NCI-H2107 treated with DMSO at 0.1 percent for 48 hours (cell line): ENCODE measurements around the gene ADAMTSL5.
"Not testable (repeated sequence)": the region's sequence is repeated elsewhere in the genome, so short reads cannot be mapped to it uniquely, and the experiment has no call there.

Source experiments
- DNase-seq: peaks from one replicate; lab custom pipeline; 2025; ENCODE audit not compliant: unreplicated experiment; lab: John Stamatoyannopoulos, UW

The ADAMTSL5 gene, protein sequence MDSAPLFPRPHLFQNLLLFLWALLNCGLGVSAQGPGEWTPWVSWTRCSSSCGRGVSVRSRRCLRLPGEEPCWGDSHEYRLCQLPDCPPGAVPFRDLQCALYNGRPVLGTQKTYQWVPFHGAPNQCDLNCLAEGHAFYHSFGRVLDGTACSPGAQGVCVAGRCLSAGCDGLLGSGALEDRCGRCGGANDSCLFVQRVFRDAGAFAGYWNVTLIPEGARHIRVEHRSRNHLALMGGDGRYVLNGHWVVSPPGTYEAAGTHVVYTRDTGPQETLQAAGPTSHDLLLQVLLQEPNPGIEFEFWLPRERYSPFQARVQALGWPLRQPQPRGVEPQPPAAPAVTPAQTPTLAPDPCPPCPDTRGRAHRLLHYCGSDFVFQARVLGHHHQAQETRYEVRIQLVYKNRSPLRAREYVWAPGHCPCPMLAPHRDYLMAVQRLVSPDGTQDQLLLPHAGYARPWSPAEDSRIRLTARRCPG

DNA sequence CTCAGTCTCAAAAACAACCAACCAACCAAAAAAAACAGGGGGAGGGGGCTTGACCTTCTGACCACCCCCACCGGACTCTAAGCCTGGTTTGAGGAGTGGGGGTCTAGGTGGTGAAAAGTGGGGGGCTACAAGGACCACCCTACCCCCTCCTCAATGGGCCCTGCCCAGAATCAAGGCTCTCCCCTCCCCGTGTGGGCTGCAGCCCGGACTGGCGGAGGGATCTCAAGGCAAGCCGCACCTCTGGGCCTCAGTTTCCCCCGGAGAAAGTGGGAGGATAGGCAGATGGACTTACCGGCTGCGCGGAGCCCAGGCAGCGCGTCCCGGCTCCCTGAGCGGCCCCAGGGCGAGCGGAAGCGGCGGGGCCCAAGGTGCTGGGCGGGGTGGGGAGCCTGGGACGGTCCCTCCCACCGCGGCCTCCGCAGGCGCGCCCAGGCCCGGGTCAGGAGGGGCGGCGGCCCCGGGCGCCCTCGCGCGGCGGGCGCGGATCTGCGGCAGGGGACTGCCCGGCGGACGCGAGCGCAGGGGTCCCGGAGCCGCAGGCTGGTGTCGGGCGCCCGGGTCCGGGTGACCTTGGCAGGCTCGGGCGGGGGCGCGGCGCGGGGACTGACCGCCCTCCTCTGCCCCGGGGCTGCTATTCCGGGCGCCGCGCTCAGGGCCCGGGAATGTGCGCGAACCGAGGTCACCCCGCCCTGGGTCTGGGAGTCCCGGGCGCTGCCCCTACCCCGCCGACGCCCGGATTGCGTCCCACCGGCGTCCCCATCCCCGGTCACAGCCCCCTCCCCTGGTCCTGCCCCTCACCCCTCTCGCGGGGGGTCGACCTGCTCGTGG, at the start of gene ADAMTSL5:
TSS of gene ADAMTSL5 (minus strand) at position 349 of the 828 bp plus-strand sequence. CDS start 2,076 bp downstream, outside the sequence.
- no peak for DNase-seq

DNA sequence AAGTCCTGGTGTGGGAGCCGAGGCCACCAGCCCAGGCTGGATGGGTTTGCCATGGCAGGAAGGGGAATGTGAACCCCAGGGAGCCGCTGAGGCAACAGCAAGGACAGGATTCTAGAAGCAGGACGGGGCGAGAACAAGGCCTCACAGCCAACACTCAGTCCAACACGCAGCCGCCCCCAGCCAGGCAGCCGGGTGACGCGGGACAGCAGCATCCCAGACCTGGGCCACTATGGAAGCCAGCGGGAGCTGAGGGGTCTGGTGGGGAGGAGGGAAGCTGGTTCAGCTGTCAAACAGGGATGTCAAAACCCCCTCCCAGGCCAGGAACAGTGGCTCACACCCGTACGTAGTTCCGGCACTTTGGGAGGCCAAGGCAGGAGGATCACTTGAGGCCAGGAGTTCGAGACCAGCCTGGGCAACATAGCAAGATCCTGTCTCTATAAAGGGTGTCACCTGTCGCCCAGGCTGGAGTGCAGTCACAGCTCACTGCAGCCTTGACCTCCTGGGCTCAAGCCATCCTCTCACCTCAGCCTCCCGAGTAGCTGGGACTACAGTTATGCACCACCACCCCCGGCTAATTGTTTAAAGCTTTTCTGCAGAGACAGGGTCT, 48.5 kb upstream of the ADAMTSL5 start:
- no peak for DNase-seq

DNA sequence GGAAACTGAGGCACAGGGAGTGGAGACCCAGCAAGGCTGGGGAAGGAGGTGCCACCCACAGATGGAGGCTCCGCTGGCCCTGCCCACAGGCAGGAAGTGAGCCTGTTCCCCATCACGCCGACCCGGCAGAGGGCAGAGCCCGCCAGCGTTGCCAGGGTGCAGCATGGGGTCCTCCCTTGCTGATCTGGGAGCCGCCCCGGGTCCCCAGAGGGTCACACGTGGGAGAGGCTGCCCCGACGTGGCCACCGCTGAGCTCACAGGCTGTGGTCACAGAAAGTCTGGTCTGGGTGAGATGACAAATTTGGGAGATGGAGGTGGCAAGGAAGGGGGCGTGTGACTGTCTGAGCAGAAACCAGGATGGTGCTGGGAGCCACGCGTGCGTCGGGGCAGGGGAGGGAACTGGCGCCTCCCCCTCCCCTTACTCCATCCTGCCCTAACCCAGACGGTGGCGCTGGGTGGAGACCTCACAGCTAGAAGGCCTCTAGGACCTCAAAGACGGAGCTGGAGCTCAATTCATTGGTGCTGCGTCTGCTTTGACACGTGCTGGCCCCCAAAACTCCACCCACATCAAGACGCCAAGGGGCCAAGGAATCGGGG, 47.6 kb upstream of the ADAMTSL5 start:
- no peak for DNase-seq

DNA sequence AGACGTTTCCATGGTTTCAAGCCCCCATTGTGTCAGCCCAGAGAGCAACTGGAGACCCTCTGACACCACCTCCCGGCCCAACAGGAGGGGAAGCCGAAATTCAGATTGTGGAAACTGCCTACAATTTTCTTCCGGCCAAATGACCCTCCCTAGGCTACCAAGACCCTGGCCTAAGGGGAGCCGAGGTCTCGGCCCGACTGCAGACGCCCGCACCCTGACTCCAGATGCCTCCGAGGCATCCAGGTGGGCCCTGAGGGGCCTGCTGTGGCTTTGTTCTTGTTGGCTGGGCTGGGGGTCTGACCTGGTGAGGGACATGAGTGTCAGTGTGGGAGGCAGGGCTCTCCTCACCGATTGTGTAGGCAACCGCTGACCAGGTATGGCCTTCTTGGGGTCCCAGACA, 45.7 kb upstream of the ADAMTSL5 start:
- DNase-seq: no peak

DNA sequence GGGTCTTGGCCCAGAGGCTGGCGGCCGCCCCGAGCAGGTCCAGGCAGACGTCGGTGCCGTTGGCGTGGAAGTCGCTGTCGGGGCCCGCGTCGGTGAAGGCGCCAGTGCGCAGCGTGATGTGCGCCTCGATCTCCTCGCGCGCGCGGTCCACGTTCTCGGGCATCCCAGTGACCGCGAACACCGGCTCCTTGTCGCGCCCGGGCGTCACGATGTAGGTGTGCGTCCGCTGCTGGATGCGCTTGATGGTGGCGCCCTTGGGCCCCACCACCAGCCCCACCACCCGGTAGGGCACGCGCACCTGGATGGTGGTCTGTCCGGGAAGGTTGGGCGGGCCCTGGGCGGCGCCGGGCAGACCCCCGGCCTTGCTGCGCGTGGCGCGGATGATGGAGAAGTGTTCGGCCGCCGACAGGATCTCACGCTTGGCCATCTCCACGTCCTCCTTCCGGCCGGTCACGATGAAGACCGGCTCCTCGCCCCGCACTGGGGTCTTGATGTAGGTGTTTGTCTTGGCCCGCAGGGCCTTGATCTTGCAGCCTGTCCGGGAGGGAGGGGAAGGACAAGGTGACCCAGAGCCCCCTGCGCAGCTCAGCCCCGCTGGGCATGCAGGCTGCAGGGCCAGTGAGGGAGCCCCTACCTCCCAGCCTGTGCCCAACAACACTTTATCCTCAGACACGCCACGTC, 43.7 kb upstream of the ADAMTSL5 start:
- no peak for DNase-seq

DNA sequence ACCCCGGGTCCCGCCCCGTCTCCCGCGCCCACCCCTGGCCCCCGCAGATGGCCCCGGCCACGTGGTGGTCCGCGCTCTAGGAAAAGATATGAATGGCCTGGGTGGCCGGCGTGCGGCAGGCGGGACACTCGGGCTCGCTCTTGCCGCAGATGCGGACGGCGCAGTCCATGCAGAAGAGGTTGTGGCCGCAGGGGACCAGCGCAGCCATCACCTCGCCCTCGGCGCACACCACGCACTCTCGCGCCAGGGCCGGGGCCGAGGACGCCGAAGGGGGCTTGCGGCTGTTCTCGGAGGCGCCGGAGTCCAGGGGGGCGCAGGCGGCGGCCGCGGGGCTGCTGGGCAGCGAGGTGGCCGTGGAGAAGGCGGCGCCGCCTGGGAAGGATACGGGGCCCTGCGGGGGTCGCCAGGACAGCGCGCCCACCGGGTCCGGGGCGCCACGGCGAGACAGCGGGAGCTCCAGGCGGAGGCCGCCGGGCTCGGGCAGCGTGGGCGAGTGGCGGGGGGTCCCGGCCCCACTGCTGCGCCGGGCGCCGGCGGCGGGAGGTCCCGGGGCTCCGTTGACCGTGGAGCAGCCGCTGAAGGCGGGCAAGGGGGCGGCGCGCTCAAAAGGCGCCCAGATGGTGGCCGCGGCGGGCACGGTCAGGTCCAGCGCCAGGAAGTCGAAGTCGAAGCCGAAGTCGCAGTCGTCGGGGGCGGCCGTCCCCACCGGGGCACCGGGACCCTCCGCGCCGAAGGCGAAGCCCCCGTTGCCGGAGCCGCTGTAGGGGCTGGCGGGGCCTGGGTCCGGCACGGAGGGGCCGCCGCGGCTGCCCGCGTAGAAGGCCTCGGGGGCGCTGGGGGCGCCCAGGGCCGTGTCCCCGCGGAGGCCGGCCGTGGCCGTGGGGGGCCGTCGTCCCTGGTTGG, 42.9 kb upstream of the ADAMTSL5 start:
- no peak for DNase-seq

DNA sequence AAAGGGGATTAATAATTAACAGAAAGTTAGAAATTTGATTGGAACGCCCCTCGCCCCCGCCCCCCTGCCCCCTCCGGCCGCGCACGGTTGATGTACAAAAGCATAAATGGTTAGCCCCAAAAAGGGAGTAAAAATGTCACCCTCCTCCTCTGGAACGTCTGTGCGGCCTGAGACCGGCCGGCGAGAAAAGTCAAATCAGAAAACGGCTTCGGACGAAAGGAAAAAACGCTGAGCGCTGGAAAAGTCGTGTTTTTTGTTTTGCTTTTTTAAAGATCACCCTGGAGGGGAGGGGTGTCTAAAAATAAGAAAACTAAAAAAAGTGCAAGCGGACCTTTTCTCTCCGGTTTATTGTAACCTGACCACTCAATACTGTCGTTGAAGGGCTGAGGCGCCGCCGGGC, 42.1 kb upstream of the ADAMTSL5 start:
- DNase-seq: no peak

DNA sequence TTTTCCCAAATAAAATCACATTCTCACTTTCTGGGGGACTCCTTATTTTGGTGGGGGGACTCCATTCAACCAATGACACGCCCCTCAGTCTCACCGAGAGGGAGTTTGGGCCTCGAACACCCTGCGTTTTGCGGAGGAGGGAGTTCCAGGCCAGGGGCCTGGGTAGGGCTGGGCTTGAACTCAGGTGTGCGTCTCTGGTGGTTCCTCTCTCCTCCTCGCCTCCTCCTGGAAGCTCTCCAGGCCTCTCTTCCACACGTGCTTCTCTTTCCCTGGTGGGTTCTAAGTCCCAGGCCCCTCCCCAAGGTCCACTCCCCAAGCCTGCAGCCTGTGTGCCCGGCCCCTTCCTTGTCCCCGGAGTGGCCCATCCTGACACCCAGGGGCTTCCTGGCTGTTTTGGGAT, 40.6 kb upstream of the ADAMTSL5 start:
- DNase-seq: no peak

DNA sequence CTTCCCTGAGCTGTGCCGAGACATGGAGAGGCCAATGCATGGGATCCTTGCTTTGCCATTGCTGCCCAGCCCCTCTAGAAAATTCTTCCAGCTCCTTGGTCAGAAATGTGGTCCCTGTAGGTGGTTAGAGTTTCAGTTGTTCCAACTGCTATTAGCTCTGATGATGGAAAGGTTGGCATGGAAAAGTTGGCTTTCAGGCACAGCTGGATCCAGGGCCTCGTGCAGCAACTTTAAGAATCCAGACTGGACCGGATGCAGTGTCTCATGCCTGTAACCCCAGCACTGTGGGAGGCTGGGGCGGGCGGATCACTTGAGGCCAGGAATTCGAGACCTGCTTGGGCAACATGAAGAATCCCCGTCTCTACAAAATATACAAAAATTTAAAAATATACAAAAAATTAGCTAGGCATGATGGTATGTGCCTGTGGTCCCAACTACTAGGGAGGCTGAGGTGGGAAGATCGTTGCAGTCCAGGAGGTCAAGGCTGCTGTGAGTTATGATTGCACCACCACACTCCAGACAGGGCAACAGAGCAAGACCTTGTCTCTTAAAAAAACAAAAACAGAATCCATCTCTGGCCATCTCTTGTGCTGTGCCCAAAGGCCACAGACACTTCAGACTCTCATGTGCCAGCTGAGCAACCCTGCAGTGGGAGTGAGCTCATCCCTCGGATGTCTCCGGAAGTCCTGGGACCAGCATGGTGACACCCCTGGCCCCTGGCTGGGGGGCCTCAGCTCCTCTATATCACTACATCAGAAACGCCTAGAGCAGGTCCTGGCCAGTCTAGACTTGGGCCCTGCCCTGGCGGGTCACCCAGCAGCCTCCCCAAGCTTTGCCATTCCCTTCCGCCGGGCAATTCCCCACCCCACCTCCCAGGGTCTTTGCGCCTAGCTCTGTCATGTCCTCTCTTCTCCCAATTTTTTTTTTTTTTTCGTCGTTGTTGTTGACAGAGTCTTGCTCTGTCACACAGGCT, 38.5 kb upstream of the ADAMTSL5 start:
- no peak for DNase-seq

DNA sequence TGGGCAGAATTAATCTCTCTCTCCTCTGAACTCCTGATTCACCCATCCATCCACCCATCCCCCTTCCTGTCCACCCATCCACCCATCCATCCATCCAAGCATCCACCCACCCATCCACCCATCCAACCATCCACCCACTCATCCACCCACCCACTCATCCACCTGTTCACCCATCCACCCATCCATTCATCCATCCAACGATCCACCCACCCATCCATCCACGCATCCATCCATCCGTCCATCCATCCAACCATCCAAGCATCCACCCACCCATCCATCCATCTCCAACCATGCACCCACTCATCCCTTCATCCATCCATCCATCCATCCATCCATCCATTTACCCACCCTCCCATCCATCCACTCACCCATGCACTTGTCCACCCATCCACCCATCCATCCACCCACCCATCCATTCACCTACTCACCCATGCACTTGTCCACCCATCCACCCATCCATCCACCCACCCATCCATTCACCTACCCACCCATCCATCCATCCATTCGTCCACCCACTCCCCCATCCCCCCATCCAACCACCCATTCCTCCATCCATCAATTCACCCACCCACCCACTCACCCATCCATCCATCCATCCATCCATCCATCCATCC, 36.6 kb upstream of the ADAMTSL5 start:
- no peak for DNase-seq

DNA sequence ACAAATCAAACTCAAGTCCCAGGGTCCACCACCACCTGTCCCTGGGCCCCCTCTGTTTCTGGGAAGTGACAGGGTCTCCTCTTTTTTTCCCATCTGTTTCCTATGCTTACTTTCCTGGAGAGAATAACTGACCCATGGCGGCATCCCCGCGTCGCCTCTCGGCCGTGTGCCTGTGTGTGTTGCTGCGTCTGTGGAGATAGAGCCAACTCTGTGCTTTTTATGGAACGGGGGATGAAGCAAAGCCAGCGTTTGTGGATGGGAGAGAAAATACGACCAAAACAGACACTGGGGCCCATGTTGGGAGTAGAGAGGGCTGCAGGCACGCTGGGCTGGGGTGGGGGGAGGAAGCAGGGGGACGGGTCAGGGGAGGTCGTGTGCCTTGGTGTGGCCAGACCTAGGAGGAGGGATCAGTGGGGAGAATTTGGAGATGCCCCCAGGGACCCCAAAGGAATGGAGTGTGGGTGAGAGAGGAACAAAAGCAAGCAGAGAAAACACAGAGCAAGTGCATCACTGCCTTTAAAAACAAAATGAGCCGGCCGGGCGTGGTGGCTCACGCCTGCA, 27.6 kb upstream of the ADAMTSL5 start:
- no peak for DNase-seq

DNA sequence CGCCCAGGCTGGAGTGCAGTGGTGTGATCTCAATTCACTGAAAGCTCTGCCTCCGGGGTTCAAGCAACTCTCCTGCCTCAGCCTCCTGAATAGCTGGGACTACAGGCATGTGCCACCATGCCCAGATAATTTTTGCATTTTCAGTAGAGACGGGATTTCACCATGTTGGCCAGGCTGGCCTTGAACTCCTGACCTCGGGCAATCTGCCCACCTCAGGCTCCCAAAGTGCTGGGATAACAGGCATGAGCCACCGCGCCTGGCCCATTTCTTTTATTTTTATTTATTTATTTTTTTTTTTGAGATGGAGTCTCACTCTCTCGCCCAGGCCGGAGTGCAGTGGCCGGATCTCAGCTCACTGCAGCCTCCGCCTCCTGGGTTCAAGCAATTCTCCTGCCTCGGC, 26.9 kb upstream of the ADAMTSL5 start:
- DNase-seq: not testable (repeated sequence)

DNA sequence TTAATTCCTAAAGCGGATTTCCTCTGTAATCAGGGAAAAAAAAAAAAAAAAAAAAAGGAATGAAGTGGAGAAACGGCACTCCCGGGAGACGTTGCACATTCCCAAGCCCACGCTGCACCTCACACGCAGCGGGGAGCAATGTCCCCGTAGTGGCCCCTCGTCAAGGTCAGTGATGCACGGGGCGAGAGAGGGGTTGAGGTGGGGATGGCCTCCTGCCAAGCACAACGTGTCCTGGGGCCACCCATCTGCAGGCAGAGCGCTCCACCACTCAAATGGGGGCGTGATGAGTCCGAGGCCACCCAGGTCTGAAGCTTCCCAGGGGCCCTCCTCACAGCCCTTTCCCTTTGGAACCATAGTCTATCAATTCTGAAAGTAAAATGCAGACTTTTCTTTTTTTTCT, 26.2 kb upstream of the ADAMTSL5 start:
- no peak for DNase-seq

DNA sequence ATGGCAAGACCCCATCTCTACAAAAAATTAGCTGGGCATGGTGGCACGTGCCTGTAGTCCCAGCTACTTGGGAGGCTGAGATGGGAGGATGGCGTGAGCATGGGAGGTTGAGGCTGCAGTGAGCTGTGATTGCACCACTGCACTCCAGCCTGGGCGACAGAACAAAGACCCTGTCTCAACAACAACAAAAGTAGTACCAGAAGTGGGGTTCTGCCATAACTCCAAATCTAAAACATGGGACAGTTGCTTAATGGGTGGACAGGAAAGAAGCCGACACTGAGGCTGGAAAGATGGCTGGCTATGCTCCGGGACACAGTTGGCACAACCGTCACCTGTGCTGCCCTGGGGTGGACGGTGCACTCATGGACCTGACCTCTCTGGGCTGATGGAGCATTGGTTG, 22.9 kb upstream of the ADAMTSL5 start:
- DNase-seq: not testable (repeated sequence)

DNA sequence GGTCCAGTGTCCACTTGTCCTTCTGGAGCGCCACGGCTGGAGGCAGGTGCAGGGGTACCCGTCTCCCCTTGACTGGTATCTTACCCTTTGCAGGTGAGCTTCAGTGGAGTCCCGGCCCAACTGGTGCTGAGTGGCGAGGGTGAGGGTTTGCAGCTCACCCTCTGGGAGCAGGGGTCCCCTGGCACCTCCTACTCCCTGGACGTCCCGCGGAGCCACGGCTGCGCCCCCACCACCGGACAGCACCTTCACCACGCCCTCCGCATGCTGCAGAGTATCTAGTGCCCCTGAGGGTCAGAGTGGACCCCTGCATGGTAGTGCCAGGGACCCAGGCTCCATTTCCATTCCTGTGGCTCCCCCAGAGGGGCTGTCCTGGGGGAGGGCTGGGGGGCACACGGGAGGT, 22.2 kb upstream of the ADAMTSL5 start:
- DNase-seq: no peak

DNA sequence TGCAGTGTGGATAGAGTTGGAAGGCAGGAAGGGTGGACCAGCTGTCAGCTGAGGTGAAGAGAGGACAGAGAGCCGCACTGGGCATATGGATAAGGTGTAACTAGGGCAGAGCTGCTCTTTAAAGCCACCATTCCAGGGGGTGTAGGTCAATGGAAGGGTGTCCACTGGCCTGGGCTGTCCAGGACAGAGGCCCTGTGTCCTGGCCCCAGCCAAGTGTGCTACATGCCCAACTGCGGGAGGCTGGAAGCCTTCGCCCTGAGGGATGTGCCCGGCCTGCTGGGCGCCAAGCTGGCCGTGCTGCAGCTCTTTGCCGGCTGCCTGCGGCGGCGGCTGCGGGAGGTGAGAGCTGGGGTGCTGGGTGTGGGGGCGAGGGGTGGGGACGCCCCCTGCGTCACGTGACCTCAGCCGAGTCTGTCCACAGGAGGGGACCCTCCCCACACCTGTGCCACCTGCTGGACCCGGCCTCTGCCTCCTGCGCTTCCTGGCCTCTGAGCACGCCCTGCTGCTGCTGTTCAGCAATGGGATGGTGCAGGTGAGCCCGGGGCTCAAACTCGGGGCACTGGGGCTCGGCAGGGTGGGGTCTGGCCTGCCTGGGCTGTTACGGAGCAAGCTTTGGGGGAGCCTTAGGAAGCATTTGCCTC, 20.8 kb upstream of the ADAMTSL5 start:
- no peak for DNase-seq

DNA sequence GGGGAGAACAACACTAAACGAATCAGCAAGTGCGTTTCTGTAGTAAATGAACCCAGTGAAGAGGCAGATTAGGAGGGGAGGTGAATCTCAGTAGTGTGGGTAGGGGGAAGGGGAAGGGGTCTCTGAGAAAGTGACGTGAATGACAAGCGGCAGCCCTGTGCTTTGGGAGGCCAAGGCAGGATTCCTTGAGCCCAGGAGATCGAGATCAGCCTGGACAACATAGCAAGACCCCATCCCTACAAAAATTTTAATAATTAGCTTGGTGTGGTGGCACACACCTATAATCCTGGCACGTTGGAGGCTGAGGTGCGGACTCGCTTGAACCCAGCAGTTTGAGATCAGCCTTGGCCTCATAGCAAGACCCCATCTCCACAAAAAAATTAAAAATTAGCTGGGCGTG, 19.2 kb upstream of the ADAMTSL5 start:
- no peak for DNase-seq
